Nephron (organoid): ENCODE results near the gene ARHGEF25.

Experiments used
- H3K27ac Mint-ChIP-seq, 3 experiments: 2 replicates each; pipeline ENCODE4 v1.8.0; 2020; ENCODE audit warnings: mixed read lengths in 3 of 3, mild to moderate bottlenecking in 2 of 3, moderate library complexity in 1 of 3
- H3K27me3 Mint-ChIP-seq: 2 replicates; pipeline ENCODE4 v1.8.0; 2021; ENCODE audit warnings: low read depth, mild to moderate bottlenecking, moderate library complexity, mixed read lengths
- H3K36me3 Mint-ChIP-seq: 2 replicates; pipeline ENCODE4 v1.8.0; 2020; ENCODE audit warnings: low read depth, mixed read lengths
- H3K4me1 Mint-ChIP-seq: 2 replicates; pipeline ENCODE4 v1.8.0; 2020; ENCODE audit warnings: mixed read lengths
- H3K4me3 Mint-ChIP-seq, 3 experiments: 2 replicates each; pipeline ENCODE4 v1.8.0; 2020; ENCODE audit warnings: mild to moderate bottlenecking in 3 of 3, mixed read lengths in 3 of 3, moderate library complexity in 2 of 3
- H3K9me3 Mint-ChIP-seq: 2 replicates; pipeline ENCODE4 v1.8.0; 2020; ENCODE audit warnings: mixed read lengths
- TF ChIP-seq, protein P1 (sequence below), 3 experiments: fragments of 200-600 bp; sonication (generic); IDR thresholded peaks; one replicate each; pipeline ENCODE4 v1.5.0; 2021; ENCODE audit warnings: antibody characterized with exemption in 3 of 3; ENCODE audit not compliant: unreplicated experiment in 3 of 3

The ARHGEF25 gene

GRCh38 chr12:57606821-57607220 lies 4.4 kb upstream of the ARHGEF25 start:
- Mint-ChIP-seq H3K27ac (peak overlapping the region; percentile 24 to 98 (median 80)), H3K9me3 (no peaks in the 10 kb centered on the region), H3K36me3 (peaks cover 37% of the 10 kb centered on the region), H3K4me3 (peak overlapping the region; percentile 83 to 91 (median 88)), H3K4me1 (peaks cover 57% of the 10 kb centered on the region), H3K27me3 (peaks cover 4% of the 10 kb centered on the region)
- TF ChIP-seq, protein P1, sequence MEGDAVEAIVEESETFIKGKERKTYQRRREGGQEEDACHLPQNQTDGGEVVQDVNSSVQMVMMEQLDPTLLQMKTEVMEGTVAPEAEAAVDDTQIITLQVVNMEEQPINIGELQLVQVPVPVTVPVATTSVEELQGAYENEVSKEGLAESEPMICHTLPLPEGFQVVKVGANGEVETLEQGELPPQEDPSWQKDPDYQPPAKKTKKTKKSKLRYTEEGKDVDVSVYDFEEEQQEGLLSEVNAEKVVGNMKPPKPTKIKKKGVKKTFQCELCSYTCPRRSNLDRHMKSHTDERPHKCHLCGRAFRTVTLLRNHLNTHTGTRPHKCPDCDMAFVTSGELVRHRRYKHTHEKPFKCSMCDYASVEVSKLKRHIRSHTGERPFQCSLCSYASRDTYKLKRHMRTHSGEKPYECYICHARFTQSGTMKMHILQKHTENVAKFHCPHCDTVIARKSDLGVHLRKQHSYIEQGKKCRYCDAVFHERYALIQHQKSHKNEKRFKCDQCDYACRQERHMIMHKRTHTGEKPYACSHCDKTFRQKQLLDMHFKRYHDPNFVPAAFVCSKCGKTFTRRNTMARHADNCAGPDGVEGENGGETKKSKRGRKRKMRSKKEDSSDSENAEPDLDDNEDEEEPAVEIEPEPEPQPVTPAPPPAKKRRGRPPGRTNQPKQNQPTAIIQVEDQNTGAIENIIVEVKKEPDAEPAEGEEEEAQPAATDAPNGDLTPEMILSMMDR (IDR thresholded peaks at IDR 0.05; ENCODE audit: unreplicated experiment in 3 of 3), result no peak

- Mint-ChIP-seq H3K4me1 (peaks cover 59% of the 10 kb centered on the region), H3K36me3 (peaks cover 29% of the 10 kb centered on the region), H3K4me3 (peak overlapping the region; percentile 29 to 86 (median 58)), H3K9me3 (no peaks in the 10 kb centered on the region), H3K27ac (peak overlapping the region; percentile 44 to 71 (median 69)), H3K27me3 (peaks cover 4% of the 10 kb centered on the region)
- TF ChIP-seq, protein P1 (IDR thresholded peaks at IDR 0.05; ENCODE audit: unreplicated experiment in 3 of 3), result no peak
Measured at GRCh38 chr12:57607958-57608663, 3.1 kb upstream of the ARHGEF25 start.

GRCh38 chr12:57609101-57609780 lies 2.0 kb upstream of the ARHGEF25 start:
- peak overlapping the region; percentile 71 to 92 (median 89) for H3K27ac Mint-ChIP-seq
- peak overlapping the region; percentile 77 to 90 (median 86) for H3K4me3 Mint-ChIP-seq
- TF ChIP-seq, protein P1 (IDR thresholded peaks at IDR 0.05; ENCODE audit: unreplicated experiment in 3 of 3), result no peak
- no peaks in the 10 kb centered on the region for H3K9me3 Mint-ChIP-seq
- peaks cover 4% of the 10 kb centered on the region for H3K27me3 Mint-ChIP-seq
- H3K4me1 Mint-ChIP-seq, result peaks cover 50% of the 10 kb centered on the region
- H3K36me3 Mint-ChIP-seq, result peaks cover 34% of the 10 kb centered on the region

DNA sequence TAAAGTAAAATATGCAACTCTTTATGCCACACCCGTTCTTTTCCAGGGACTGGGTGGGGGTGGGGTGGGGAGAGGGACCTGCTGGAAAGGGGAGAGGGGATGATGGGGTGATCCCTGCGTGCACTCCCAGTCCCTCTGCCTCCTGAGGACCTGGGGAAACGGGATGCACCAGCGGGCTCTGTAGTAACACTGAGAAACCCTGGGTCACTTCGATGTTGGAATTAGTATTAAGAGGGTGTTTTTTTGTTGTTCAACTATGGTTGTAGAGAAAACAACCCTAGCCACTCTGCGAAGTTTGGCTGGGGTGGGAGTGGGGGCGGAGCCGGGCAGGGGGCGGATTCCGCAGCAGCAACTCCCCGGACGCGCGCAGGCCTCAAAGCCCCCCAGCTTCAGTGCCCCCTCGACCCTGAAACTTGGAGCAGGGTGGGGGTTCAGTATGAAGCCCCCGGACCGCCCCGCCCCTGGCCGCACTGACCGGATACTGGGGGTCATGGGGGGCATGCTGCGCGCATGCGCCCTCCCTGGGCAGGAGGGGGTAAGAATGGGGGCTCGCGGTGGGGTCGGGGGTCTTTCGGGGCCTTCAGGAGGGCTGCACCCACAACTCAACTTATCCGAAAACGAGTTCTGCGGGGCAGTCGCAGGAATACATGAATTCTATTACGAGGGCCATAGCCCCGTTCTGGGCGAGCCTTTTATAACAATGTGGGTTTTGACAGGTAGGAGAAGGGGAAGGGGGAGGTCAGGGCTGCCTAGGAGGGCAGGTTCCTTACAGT lies 1.3 kb upstream of the ARHGEF25 start:
- H3K4me1 Mint-ChIP-seq, result peaks cover 50% of the 10 kb centered on the region
- H3K4me3 Mint-ChIP-seq, result peak overlapping the region; percentile 86 to 93 (median 90)
- TF ChIP-seq, protein P1 (IDR thresholded peaks at IDR 0.05; ENCODE audit: unreplicated experiment in 3 of 3), result no peak
- H3K36me3 Mint-ChIP-seq, result peaks cover 38% of the 10 kb centered on the region
- H3K27me3 Mint-ChIP-seq, result peaks cover 4% of the 10 kb centered on the region
- H3K9me3 Mint-ChIP-seq, result no peaks in the 10 kb centered on the region
- peak overlapping the region; percentile 71 to 92 (median 89) for H3K27ac Mint-ChIP-seq

DNA sequence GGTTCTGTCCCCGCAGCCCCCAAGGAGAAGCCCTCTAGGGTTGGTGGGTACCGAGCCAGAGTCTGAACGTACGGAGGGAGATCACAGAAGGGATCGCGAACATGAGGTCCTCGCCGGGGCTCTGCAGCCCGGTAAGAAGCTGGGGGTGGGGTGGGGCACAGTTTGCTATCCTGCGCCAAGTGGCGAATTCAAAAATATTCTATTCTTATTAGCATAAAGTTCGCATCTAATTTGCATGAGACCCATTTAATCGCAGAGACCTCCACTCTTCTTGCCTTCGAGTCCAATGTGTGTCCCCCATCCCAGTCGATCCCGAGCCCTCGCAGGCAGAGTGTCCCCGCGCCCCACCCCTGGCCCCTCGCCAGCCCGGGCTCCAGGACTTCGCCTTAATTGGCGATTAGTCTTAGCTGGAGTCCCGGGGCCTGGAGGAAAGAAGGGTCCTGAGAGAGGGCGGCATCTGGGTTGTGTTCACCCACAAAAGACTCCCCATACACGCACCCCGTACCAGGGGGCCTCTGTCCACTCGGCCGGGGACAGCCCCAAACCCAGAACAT lies 604 bp upstream of the ARHGEF25 start:
- Mint-ChIP-seq H3K9me3 (no peaks in the 10 kb centered on the region), H3K4me1 (peaks cover 45% of the 10 kb centered on the region), H3K27me3 (peaks cover 4% of the 10 kb centered on the region), H3K27ac (peak overlapping the region; percentile 71 to 92 (median 89)), H3K36me3 (peaks cover 43% of the 10 kb centered on the region), H3K4me3 (peak overlapping the region; percentile 86 to 93 (median 90))
- TF ChIP-seq, protein P1 (IDR thresholded peaks at IDR 0.05; ENCODE audit: unreplicated experiment in 3 of 3), result no peak
